HG03103 (cell line): ENCODE measurements around the gene PHYHD1.
"Not testable (repeated sequence)": the region's sequence is repeated elsewhere in the genome, so short reads cannot be mapped to it uniquely, and the experiment has no call there.

Experiments used
- ATAC-seq: cut with Tn5 transposase; IDR thresholded peaks from one replicate; pipeline ENCODE4 v1.9.1; 2021; ENCODE audit warnings: low read depth; ENCODE audit not compliant: unreplicated experiment

The PHYHD1 gene

DNA sequence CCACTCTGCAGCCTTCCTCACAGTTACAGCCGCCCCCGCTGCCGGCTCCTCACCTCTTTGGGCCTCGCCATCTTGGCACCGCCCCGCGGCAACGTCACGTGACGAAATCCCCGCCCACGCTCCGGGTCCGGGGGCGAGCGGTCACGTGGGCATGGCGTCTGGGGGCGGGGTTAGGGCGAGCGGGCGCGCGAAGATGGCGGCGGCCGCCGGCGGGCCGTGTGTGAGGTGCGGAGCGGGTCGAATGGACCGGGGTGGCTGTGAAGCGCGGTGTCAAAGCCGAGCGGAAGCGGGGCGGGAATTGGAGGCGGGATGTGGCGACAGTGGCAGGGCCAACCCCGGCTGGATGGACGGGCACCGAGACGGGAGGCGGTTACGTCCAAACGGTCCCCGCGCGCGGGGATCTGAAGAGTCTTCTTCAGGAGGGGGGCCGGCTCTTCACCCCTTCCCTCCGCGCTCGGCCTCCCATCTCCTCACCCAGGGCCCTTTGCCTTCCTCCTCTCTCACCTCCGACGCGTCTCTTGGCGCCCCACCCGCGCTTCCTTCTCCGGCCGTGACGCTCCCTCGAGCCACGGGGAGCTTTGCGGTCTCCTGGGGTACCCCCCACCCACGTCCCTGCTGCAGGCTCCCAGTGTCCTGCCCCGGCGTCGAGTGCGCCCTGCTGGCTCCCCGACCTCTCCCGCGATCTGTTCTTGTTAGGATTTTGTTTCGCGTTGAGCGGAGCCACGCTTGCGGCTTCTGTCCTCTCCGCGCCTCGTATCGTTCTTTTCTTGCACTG is 26.9 kb downstream of the PHYHD1 start, which contains the start of the genes DOLK and NUP188:
TSS of gene DOLK (minus strand) at position 77 of the 775 bp plus-strand sequence. CDS start 300 bp downstream, outside the sequence.
TSS of gene NUP188 (plus strand) at position 173 of the 775 bp plus-strand sequence. CDS start at position 194, 21 bp downstream.
- peak; percentile 69 for ATAC-seq

DNA sequence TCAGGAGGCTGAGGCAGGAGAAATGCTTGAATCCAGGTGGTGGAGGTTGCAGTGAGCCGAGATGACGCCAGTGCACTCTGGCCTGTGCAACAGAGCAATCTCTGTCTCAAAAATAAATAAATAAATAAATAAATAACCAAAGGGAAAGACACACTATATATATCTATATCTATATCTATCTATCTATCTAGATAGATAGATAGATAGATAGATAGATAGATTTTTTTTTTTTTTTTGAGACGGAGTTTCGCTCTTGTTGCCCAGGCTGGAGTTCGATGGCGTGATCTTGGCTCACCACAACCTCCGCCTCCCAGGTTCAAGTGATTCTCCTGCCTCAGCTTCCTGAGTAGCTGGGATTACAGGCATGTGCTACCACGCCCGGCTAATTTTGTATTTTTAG is 40.6 kb downstream of the PHYHD1 start:
- not testable (repeated sequence) for ATAC-seq

DNA sequence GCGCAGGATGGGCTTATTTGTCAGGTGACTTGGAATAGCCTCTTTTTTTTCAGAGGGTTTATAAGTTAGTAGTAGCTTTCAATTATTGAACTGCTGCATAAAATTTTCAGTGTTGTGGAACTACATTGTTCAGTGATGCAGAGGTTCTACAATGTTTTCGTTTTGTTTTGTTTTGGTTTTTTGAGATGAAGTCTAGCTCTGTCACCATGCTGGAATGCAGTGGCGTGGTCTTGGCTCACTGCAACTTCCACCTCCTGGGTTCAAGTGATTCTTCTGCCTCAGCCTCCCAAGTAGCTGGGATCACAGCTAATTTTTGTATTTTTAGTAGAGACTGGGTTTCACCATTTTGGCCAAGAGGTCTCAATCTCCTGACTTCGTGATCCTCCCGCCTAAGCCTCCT is 48.7 kb downstream of the PHYHD1 start:
- no peak for ATAC-seq

DNA sequence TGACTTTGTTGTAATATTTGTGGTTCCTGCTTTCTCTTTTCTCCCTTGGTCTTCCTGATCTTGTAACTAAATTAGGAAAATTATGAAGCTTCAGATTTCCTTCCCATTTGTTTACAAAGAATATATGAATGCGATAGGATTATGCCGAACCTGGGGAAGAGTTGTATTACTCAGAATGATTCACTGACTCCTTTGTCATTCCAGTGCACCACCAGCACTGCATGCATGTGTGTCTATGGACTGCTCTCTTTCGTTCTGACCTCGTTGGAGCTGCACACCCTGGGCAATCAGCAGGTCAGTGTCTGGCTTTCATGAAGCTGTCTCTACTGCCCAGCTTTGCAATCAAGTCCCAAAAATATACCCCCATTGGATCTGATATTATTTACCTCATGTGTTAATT is 52.2 kb downstream of the PHYHD1 start:
- ATAC-seq, result no peak

DNA sequence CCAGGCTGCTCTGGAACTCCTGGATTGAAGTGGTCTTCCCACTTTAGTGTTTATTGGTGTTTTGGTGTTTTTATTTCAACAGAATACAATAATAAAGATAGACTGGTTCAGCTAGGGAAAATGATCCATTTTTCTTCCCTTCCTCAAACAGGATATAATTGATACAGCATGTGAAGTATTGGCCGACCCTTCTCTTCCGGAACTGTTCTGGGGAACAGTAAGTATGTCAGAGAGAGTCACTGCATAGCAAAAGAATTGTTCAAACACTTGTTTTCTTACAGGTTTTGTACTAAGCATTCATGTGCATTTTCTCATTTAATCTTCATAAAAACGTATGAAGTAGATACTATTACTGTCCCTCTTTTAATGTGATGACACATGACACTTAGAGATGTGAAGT is 58.3 kb downstream of the PHYHD1 start:
- ATAC-seq, result no peak

DNA sequence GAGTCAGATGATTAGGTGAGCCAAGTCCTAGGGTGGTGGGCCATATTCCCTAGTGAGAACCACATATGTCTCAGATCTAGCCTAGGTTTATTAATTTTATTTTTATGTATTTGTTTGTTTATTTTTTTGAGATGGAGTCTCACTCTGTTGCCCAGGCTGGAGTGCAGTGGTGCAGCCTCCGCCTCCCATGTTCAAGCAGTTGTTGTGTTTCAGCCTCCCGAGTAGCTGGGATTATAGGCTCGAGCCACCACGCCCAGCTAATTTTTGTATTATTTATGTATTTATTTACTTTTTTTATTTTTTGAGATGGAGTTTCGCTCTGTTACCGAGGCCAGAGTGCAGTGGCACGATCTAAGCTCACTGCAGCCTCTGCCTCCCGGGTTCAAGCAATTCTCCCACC is 62.8 kb downstream of the PHYHD1 start:
- no peak for ATAC-seq

DNA sequence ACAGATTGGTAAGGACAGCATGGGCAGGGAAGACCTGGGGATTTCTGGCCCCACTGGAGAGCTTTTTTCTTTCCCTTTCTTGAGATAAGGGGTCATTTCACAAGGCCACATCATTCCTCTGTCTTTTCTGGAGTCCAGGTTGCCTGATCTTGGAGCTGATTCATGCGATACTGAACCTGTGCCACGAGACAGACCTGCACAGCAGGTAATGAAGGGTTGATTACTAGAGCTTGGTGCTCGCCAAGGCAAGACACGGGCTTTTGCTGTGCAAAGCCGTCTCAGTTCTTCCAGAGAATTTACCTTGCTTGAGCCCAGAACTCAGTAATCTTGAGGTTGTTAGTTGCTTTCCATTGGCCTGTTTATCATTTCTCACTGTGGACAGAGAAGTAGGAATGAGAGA is 65.9 kb downstream of the PHYHD1 start:
- no peak for ATAC-seq

DNA sequence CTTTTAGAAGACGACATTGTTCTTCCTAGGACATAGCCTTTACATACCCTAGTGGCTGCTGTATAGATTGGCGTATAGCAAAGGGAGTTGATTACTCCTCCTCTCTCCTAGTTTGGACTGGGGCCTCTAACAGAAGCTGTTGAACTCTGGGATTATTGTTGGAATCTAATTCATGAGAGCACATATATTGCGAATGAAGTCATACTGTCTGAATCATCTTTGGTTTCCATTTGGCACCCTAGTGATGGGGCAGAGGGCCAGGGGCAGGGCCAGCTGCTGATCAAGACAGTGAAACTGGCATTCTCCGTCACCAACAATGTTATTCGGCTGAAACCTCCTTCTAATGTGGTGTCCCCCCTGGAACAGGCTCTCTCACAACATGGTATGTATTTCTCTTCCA is 67.0 kb downstream of the PHYHD1 start:
- no peak for ATAC-seq
